HUDEP-2 (cell line): Measurements from ENCODE around the gene CC2D1B.
"Not testable (repeated sequence)": the region's sequence is repeated elsewhere in the genome, so short reads cannot be mapped to it uniquely, and the experiment has no call there.

Experiments used
- DNase-seq, 76 experiments: peaks; one replicate each; lab custom pipeline; 2025; ENCODE audit not compliant: unreplicated experiment in 76 of 76; lab: John Stamatoyannopoulos, UW

CC2D1B gene

DNA sequence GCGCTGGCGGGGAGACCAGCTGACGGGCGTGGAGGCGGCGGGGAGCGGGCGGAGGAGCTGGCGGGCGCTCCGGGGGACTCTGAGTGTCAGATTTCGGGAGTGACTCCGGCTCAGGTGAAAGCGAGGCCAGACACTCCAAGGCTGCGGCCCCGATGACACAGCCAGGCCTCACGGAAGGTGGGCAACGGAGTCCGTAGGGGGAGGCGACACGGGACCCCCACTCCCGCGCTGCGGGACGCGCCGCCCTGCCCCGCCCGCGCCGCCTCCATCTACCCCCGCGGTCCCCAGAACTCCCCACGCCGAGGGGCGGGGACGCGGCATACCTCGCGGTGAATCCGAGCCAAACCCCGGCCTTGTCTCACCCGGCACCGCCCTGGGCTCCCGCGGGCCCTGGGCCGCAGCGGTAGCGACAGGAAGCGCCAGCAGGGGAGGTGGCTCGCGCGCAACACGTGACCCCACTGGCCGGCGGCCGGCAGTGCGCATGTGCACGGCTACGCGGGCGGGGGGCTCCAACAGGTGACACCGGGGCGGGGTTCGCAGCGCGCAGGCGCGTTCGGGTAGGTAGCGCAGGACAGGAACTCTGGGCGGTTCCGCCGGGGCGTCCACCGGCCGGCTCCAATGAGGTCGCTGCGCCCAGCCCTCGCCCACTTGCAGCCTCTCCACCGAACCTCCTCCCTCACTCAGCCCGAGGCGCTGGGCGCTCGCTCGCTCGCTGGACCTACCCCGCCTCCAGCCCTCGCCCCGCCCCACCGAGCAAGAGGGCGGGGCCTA, at the start of gene CC2D1B:
CC2D1B (minus strand) TSS at position 460 of the 771 bp plus-strand sequence. CDS start 1,585 bp downstream, outside the sequence.
- peak; percentile 34 to 99 (median 98) for DNase-seq

DNA sequence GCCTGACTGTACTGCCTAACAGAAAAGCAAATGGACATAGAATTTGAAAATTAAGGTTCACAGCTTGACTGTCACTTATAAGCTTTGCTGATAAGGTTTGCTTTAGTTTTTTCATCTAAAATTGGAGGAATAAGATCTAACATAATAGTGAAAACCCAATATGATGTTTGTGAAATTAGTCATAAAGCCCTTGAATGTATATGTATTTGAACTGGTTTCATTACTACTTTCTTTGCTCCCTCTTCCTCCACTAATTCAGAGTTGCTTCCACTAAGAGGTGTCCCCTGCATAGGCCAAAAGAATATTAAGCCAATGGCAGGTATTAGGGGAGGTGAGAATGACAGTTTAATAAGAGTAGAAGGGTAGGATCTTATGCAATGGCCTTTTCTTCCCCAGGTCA, 48.9 kb upstream of the CC2D1B start:
- no peak for DNase-seq

GRCh38 chr1:52413410-52413989, 47.5 kb upstream of the CC2D1B start:
- DNase-seq = no peak

GRCh38 chr1:52404975-52405338, 39.0 kb upstream of the CC2D1B start:
- DNase-seq = no peak

DNA sequence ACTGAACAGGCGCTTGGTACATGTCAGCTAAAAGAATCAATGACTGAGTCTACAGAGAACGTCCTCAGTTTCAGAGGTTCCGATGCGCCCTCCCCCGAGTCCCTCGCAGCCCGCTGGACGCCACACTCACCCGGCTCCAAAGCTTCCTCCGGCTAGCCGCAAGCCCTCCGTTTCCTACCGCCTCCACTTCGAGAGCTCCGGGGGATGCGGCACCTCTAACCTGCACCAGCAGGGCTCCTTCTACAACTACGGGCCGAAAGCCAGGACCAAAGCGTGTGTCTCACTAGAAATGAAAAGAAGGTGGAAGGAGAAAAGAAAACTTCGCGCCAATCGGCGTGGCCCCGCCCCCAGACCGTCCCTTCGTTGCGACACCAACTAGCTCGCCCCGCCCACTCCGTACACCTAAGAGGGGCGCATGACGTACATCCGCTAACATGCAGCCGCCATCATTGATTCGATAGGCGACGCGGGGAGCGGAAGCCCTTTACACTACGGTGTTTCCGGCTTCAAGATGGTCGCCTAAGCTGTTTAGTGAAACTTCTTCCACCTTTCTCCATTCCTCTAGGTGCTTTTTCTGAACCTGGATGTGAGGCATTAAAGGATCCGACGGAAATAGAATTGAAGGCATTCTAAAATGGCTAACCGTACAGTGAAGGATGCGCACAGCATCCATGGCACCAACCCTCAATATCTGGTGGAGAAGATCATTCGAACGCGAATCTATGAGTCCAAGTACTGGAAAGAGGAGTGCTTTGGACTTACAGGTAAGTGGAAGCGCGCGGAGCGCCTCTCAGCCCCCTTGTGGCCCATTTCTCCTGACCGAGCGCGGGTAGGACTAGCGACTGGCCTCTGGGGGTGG, 38.3 kb upstream of the CC2D1B start, which contains the start of the genes ORC1 and PRPF38A:
ORC1 (minus strand) TSS at position 308 of the 859 bp plus-strand sequence. CDS start 2,200 bp downstream, outside the sequence.
PRPF38A (plus strand) TSS at position 487 of the 859 bp plus-strand sequence; CDS start at position 635, 148 bp downstream.
- peak in 75 of 76 experiments; percentile 39 to 97 (median 92) for DNase-seq

- DNase-seq = peak in 73 of 76 experiments; percentile 6 to 85 (median 55)
These were observed 37.6 kb upstream of the CC2D1B start for GRCh38 chr1:52403566-52404115.

DNA sequence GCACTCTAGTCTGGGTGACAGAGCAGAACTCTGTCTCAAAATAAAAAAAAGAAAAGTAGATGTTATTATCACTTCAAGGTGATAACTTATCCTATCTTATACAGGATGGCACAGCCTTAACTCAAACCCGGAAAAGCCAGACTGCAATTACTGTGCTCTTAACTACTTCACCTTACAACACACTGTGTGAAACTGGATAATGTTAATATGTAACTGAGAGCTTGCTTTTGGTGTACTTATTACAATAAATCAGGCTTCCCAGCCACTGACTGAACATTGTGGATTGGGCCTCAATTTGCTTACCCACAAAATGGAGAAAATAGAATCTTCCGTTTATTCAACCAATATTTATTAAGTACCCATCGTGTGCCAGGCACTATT, 36.8 kb upstream of the CC2D1B start:
- no peak for DNase-seq

GRCh38 chr1:52400131-52400530, 34.1 kb upstream of the CC2D1B start:
- peak in 5 of 76 experiments; percentile 1 to 10 (median 3) for DNase-seq

- DNase-seq = no peak
These were observed 33.6 kb upstream of the CC2D1B start for GRCh38 chr1:52399629-52400028.

DNA sequence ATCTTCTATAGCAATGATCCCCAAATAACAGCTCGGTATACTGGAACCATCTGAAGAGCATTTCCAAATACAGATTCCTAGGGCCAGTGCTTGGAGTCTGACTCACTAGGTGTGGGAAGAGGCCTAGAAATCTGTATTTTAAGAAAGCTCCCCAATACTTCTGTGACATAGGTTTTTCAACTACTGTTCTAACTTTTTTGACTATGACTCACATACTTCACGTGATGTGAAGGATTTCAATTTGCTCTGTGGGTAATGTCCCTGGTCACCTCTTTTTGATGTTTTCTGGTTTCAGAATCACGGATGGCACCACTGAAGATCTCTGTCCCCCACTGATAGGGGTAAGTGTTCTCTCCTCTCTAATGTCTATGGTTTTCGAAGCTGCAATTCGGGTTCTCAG, 27.2 kb upstream of the CC2D1B start:
- no peak for DNase-seq

GRCh38 chr1:52386458-52386857, 20.5 kb upstream of the CC2D1B start:
- no peak for DNase-seq

DNA sequence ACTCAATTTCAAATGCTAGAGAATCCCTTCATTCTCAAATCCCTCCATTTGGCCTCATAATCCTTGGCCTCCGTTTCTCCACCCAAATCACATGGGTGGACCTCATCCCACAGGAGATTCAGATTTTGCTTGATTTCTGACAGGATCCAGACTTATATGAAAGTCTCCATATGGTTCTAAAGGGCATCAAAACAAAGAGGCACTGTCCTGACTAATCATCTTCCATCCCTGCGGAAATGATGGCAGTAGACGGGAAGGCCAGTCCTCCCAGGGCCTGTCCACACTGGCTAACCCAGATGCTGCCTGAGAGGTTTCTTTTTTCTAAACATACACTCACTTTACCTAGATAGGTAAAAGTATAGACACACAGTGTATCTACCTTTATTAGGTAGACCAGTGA, 19.4 kb upstream of the CC2D1B start:
- DNase-seq = no peak

DNA sequence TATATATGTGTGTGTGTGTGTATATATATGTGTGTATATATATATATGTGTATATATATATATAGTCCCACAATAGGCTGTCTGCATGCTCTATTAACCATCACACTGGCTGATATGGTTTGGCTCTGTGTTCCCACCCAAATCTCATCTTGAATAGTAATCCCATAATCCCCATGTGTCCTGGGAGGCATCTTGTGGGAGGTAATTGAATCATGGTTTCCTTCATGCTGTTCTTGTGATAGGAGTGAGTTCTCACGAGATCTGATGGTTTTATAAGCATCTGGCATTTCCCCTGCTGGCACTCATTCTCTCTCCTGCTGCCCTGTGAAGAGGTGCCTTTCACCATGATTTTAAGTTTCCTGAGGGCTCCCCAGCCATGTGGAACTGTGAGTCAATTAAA, 3.8 kb upstream of the CC2D1B start:
- DNase-seq = not testable (repeated sequence)

GRCh38 chr1:52368383-52369172, 2.6 kb upstream of the CC2D1B start:
- peak in 57 of 76 experiments; percentile 1 to 64 (median 37) for DNase-seq

- DNase-seq = no peak
These were observed 1.3 kb upstream of the CC2D1B start for GRCh38 chr1:52367272-52367671.

GRCh38 chr1:52366517-52366827, 467 bp upstream of the CC2D1B start:
- no peak for DNase-seq

DNA sequence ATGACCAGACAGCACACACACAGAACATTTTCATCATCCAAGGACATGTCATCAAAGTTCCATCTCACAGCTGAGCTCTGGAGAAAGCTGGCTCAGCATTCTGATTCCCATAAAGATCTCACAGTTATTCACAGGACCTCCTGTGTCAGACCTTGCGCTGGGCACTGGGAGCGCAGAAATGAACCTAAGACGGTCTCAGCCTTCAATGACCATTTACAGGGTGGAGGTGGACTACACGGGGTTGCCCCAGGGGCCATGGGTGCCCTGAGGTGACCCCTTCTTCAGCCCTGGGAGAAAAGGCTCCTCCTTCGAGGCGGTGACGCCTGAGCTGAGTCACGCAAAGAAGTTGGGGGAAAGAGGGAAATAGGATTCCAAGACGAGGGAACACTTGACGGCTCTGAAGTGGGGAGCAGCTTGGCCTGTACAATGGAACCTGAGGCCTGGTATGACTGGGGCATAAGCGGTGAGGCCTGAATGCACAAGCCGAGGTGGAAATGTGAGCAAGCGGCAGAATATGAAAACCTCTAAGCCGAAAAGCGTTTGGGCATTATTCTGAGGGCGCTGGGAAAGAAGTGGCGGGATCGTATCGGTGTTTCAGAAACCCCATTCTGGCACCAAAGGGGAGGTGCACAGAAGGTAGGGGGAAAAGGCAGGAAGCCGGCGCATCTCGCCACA, 797 bp downstream of the CC2D1B start:
- peak in 31 of 76 experiments; percentile 1 to 38 (median 16) for DNase-seq

DNA sequence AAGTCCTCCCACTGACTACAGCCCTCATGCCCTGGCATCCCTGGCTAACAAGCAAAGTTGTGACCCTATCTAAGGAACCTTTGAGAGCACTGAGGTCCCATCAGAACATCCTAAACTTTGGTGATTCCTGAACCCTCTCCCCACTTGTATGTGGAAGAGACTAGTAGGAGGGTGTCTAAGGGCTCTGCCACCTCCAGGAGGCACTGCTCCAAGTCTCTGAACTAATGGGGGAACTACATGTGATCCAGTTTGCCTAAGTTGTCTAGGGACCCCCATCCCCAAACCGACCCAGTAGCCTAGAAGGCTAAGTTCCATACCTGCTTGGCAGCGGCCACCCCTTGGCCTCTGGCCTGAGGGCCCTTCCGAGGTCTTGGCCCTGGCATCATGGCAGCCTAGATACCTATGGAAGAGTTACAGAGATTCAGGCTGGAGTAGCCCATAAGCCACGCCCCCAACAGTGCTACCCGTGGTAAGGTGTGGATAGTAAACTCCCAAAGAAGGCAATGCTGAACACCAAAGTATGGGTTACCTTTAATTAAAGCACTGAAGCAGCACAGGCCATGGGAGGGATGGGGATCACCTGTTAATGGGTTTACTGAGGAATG, 1.7 kb downstream of the CC2D1B start:
- DNase-seq = peak in 1 of 76 experiments; percentile 5

DNA sequence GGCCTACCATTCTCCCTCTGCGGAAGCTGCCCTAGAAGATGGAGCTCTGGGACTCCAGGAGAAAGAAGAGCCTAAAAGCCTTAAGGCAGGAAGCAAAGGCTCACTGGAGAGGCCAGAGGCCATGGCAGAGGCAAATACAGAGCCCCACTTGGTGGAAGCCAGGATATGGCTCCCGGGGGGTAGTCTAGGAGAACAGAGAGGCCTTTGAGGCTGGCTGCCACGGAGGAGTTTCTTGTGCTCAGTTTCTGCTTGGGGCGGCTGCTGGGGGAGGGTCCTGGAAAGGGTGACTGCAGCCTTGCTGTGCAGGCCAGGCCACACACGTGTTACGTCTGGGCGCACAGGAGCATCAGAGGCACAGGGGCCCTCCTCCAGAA, 5.4 kb downstream of the CC2D1B start:
- DNase-seq = no peak
